AML-193 (cell line): ENCODE data around the gene ETF1.

Source experiments
- DNase-seq, 2 experiments: peaks; one replicate each; lab custom pipeline; 2025; lab: John Stamatoyannopoulos, UW

Gene ETF1

GRCh38 chr5:138542956-138543729 is at the start of gene ETF1:
ETF1 (minus strand) TSS chr5:138543236; CDS start chr5:138542918, 318 bp downstream.
- DNase-seq: peak; percentile 96 to 97

GRCh38 chr5:138588013-138588788 is 45.2 kb upstream of the ETF1 start:
- DNase-seq: no peak

- DNase-seq: no peak
Observed at GRCh38 chr5:138585157-138585556, 42.1 kb upstream of the ETF1 start.

- no peak for DNase-seq
Observed at GRCh38 chr5:138583984-138584637, 41.1 kb upstream of the ETF1 start.

- DNase-seq: no peak
Observed at GRCh38 chr5:138582959-138583358, 39.9 kb upstream of the ETF1 start.

GRCh38 chr5:138580777-138581176 is 37.7 kb upstream of the ETF1 start:
- no peak for DNase-seq

- DNase-seq: no peak
Observed at GRCh38 chr5:138580001-138580400, 37.0 kb upstream of the ETF1 start.

GRCh38 chr5:138579517-138579863 is 36.5 kb upstream of the ETF1 start:
- DNase-seq: no peak

GRCh38 chr5:138577452-138577851 is 34.4 kb upstream of the ETF1 start:
- no peak for DNase-seq

- peak; percentile 98 for DNase-seq
Observed at GRCh38 chr5:138575194-138576015, 32.4 kb upstream of the ETF1 start, which contains the start of gene HSPA9. HSPA9 (minus strand) TSS chr5:138575401; CDS start chr5:138575318, 83 bp downstream.

GRCh38 chr5:138574744-138575193 is 31.7 kb upstream of the ETF1 start:
- peak in 1 of 2 experiments; percentile 37 for DNase-seq

GRCh38 chr5:138573949-138574670 is 31.1 kb upstream of the ETF1 start:
- DNase-seq: no peak

- DNase-seq: no peak
Observed at GRCh38 chr5:138573223-138573622, 30.2 kb upstream of the ETF1 start.

GRCh38 chr5:138570871-138571270 is 27.8 kb upstream of the ETF1 start:
- no peak for DNase-seq

- DNase-seq: no peak
Observed at GRCh38 chr5:138569782-138570181, 26.7 kb upstream of the ETF1 start.

- DNase-seq: peak in 1 of 2 experiments; percentile 6
Observed at GRCh38 chr5:138568061-138568824, 25.2 kb upstream of the ETF1 start.

- DNase-seq: no peak
Observed at GRCh38 chr5:138566792-138567191, 23.8 kb upstream of the ETF1 start.

- no peak for DNase-seq
Observed at GRCh38 chr5:138565100-138565821, 22.2 kb upstream of the ETF1 start.

- no peak for DNase-seq
Observed at GRCh38 chr5:138564242-138564641, 21.2 kb upstream of the ETF1 start.
